ENCODE results near the gene FADS6.

- TF ChIP-seq, protein P1, sequence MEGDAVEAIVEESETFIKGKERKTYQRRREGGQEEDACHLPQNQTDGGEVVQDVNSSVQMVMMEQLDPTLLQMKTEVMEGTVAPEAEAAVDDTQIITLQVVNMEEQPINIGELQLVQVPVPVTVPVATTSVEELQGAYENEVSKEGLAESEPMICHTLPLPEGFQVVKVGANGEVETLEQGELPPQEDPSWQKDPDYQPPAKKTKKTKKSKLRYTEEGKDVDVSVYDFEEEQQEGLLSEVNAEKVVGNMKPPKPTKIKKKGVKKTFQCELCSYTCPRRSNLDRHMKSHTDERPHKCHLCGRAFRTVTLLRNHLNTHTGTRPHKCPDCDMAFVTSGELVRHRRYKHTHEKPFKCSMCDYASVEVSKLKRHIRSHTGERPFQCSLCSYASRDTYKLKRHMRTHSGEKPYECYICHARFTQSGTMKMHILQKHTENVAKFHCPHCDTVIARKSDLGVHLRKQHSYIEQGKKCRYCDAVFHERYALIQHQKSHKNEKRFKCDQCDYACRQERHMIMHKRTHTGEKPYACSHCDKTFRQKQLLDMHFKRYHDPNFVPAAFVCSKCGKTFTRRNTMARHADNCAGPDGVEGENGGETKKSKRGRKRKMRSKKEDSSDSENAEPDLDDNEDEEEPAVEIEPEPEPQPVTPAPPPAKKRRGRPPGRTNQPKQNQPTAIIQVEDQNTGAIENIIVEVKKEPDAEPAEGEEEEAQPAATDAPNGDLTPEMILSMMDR (CRISPR knock-in tag; IDR thresholded peaks at IDR 0.05) = no peak
- no peak for TF ChIP-seq TRAFD1 (CRISPR knock-in tag; IDR thresholded peaks at IDR 0.05; ENCODE audit: borderline replicate concordance)
- TF ChIP-seq FOXM1 (CRISPR knock-in tag; IDR thresholded peaks at IDR 0.05) = no peak
- no peak for TF ChIP-seq CHD2 (IDR thresholded peaks at IDR 0.05; ENCODE audit: low read depth, low read length)
- no peak for TF ChIP-seq SYNCRIP (IDR thresholded peaks at IDR 0.05; ENCODE audit: insufficient read depth, low read depth, low read length)
- no peak for TF ChIP-seq ARHGAP35 (CRISPR knock-in tag; IDR thresholded peaks at IDR 0.05; ENCODE audit: borderline replicate concordance)
- TF ChIP-seq SP1 (IDR thresholded peaks at IDR 0.05) = no peak
- TF ChIP-seq SP1 (CRISPR knock-in tag; IDR thresholded peaks at IDR 0.05) = no peak
- TF ChIP-seq ZNF296 (CRISPR knock-in tag; conservative IDR thresholded peaks at IDR 0.05) = no peak
Measured at GRCh38 chr17:74860872-74861661, 32.4 kb downstream of the FADS6 start.
